HG03432 (cell line): ENCODE measurements around the gene RCSD1.
"Not testable (repeated sequence)": the region's sequence is repeated elsewhere in the genome, so short reads cannot be mapped to it uniquely, and the experiment has no call there.

Source experiments
- ATAC-seq: cut with Tn5 transposase; IDR thresholded peaks from one replicate; pipeline ENCODE4 v1.9.1; 2021; ENCODE audit warnings: mild to moderate bottlenecking, moderate library complexity; ENCODE audit not compliant: unreplicated experiment

RCSD1 gene

GRCh38 chr1:167710836-167711235 is 80.8 kb downstream of the RCSD1 start:
- no peak for ATAC-seq

- no peak for ATAC-seq
Observed at GRCh38 chr1:167711797-167712196, 81.8 kb downstream of the RCSD1 start.

- ATAC-seq = no peak
Observed at GRCh38 chr1:167713330-167714081, 83.5 kb downstream of the RCSD1 start.

- peak; percentile 62 for ATAC-seq
Observed at GRCh38 chr1:167714098-167714438, 84.0 kb downstream of the RCSD1 start.

- ATAC-seq = peak; percentile 55
Observed at GRCh38 chr1:167714439-167715156, 84.6 kb downstream of the RCSD1 start.

GRCh38 chr1:167715157-167715999 is 85.3 kb downstream of the RCSD1 start:
- ATAC-seq = peak; percentile 35

GRCh38 chr1:167716000-167716271 is 85.9 kb downstream of the RCSD1 start:
- no peak for ATAC-seq

- ATAC-seq = no peak
Observed at GRCh38 chr1:167717351-167717750, 87.3 kb downstream of the RCSD1 start.

- no peak for ATAC-seq
Observed at GRCh38 chr1:167718914-167719691, 89.1 kb downstream of the RCSD1 start.

GRCh38 chr1:167719715-167720421 is 89.8 kb downstream of the RCSD1 start:
- ATAC-seq = not testable (repeated sequence)

GRCh38 chr1:167720965-167721616 is 91.1 kb downstream of the RCSD1 start:
- no peak for ATAC-seq

- ATAC-seq = peak; percentile 92
Observed at GRCh38 chr1:167721617-167722151, 91.7 kb downstream of the RCSD1 start, which contains the start of gene MPZL1. Gene MPZL1, plus strand, starts transcription at chr1:167721982. Its CDS starts 170 bp downstream, at chr1:167722152.

GRCh38 chr1:167722152-167722869 is 92.3 kb downstream of the RCSD1 start:
- ATAC-seq = peak; percentile 40

- no peak for ATAC-seq
Observed at GRCh38 chr1:167722870-167723251, 92.8 kb downstream of the RCSD1 start.

- ATAC-seq = no peak
Observed at GRCh38 chr1:167723707-167724323, 93.8 kb downstream of the RCSD1 start.

- ATAC-seq = no peak
Observed at GRCh38 chr1:167726008-167726407, 96.0 kb downstream of the RCSD1 start.

- ATAC-seq = no peak
Observed at GRCh38 chr1:167728818-167729410, 98.9 kb downstream of the RCSD1 start.

- ATAC-seq = no peak
Observed at GRCh38 chr1:167734227-167734626, 104.2 kb downstream of the RCSD1 start.
